HCT116 (cell line): Measurements from ENCODE around the gene SFXN3. TPM values are rescaled to one million over a fixed set of nuclear protein-coding genes. Genes with fewer than 3 reads are reported as not detected.

Experiments used
- ATAC-seq: fragments of 200-7000 bp; cut with Tn5 transposase; 2 replicates; pipeline ENCODE4 v1.9.1; 2020; ENCODE audit warnings: mild to moderate bottlenecking, moderate library complexity
- BruUV-seq: library from RNA; stranded (reverse); fragments of 400-500 nt; replicated peaks from 2 replicates; lab custom pipeline; 2021; lab: Mats Ljungman, UMichigan
- CTCF ChIA-PET: fragments of 300-600 bp; sonication (Branson Sonifier 250); formaldehyde crosslinking; loops from one replicate; lab custom pipeline; 2021; ENCODE audit warnings: antibody characterized with exemption; lab: Charles Lee
- POLR2A ChIA-PET: fragments of 300-600, 350-600 bp; sonication (Branson Sonifier 250); formaldehyde crosslinking; loops from one replicate; lab custom pipeline; 2021; ENCODE audit warnings: antibody characterized with exemption; lab: Charles Lee
- RAD21 ChIA-PET, 2 experiments: fragments of 300-600 bp; sonication (Branson Sonifier 250); formaldehyde crosslinking; loops; one replicate each; lab custom pipeline; 2023; ENCODE audit warnings: low total read pairs in 2 of 2; ENCODE audit not compliant: uncharacterized antibody in 2 of 2, unreplicated experiment in 2 of 2, low non-redundant PET in 1 of 2; lab: Charles Lee
- DNase-seq: peaks from one replicate; pipeline ENCODE4 v3.0.0-alpha.2; 2010; ENCODE audit warnings: low read depth, low spot score
- H2AFZ ChIP-seq: fragments of 200-600 bp; shearing (Covaris generic), sonication (generic); 2 replicates; pipeline ENCODE4 v1.6.1; 2017; ENCODE audit warnings: low read depth, mixed run types, mixed read lengths, antibody characterized with exemption, low read length; ENCODE audit not compliant: poor library complexity, severe bottlenecking
- H3K27ac ChIP-seq: 2 replicates; pipeline ENCODE4 v1.5.1; 2012; ENCODE audit warnings: low read depth, low read length
- H3K27me3 ChIP-seq: fragments of 200-600 bp; sonication (generic); 2 replicates; pipeline ENCODE4 v1.6.1; 2016; ENCODE audit warnings: mixed run types, low read length, mixed read lengths; ENCODE audit not compliant: insufficient read depth
- H3K36me3 ChIP-seq, 2 experiments: fragments of 200-500 bp in 1 of 2; fragments of 200-600 bp in 1 of 2; sonication (Bioruptor generic) in 1 of 2; sonication (generic) in 1 of 2; 2 replicates each; pipeline versions ENCODE4 v1.5.1 to v1.6.1; 2014 to 2016; ENCODE audit warnings: low read length in 2 of 2, inconsistent platforms in 1 of 2, mixed read lengths in 1 of 2, mixed run types in 1 of 2; ENCODE audit not compliant: insufficient read depth in 2 of 2, control insufficient read depth in 1 of 2
- H3K4me1 ChIP-seq, 2 experiments: fragments of 200-600 bp in 1 of 2; sonication (generic) in 1 of 2; 2 replicates each; pipeline versions ENCODE4 v1.5.1 to v1.6.1; 2012 to 2017; ENCODE audit warnings: low read length in 2 of 2, inconsistent platforms in 1 of 2, mild to moderate bottlenecking in 1 of 2, mixed read lengths in 1 of 2, mixed run types in 1 of 2, moderate library complexity in 1 of 2; ENCODE audit not compliant: insufficient read depth in 2 of 2, control insufficient read depth in 1 of 2
- H3K4me2 ChIP-seq: fragments of 200-600 bp; sonication (generic); 2 replicates; pipeline ENCODE4 v1.6.1; 2017; ENCODE audit warnings: mixed run types, low read length, mixed read lengths
- H3K4me3 ChIP-seq, 2 experiments: fragments of 200-600 bp in 1 of 2; sonication (generic) in 1 of 2; replicated peaks in 1 of 2; 2 replicates each; pipeline ENCODE4 v1.5.1; 2011 to 2016; ENCODE audit warnings: low read length in 2 of 2, control low read depth in 1 of 2, low read depth in 1 of 2, mild to moderate bottlenecking in 1 of 2, mixed read lengths in 1 of 2, mixed run types in 1 of 2
- H3K79me2 ChIP-seq: fragments of 200-600 bp; sonication (generic); 2 replicates; pipeline ENCODE4 v1.6.1; 2017; ENCODE audit warnings: mild to moderate bottlenecking, mixed run types, low read length, moderate library complexity, mixed read lengths; ENCODE audit not compliant: insufficient read depth
- H3K9ac ChIP-seq: fragments of 200-600 bp; sonication (generic); 2 replicates; pipeline ENCODE4 v1.6.1; 2016; ENCODE audit warnings: low read length, mixed read lengths
- H3K9me2 ChIP-seq: fragments of 200-600 bp; sonication (generic), shearing (Covaris generic); 2 replicates; pipeline ENCODE4 v1.6.1; 2017; ENCODE audit warnings: mixed run types, mild to moderate bottlenecking, moderate library complexity; ENCODE audit not compliant: insufficient read depth
- H3K9me3 ChIP-seq, 2 experiments: fragments of 200-500 bp in 1 of 2; fragments of 200-600 bp in 1 of 2; sonication (Bioruptor generic) in 1 of 2; sonication (generic) in 1 of 2; 2 replicates each; pipeline ENCODE4 v1.6.1; 2014 to 2017; ENCODE audit warnings: low read length in 2 of 2, mixed read lengths in 2 of 2, inconsistent platforms in 1 of 2, low read depth in 1 of 2, mild to moderate bottlenecking in 1 of 2, mixed run types in 1 of 2, moderate library complexity in 1 of 2; ENCODE audit not compliant: control insufficient read depth in 1 of 2, insufficient read depth in 1 of 2
- H4K20me1 ChIP-seq: fragments of 200-600 bp; sonication (generic), shearing (Covaris generic); 2 replicates; pipeline ENCODE4 v1.6.1; 2017; ENCODE audit warnings: mixed run types, mild to moderate bottlenecking, moderate library complexity; ENCODE audit not compliant: insufficient read depth
- ATF3 ChIP-seq: IDR thresholded peaks from 2 replicates; pipeline ENCODE4 v1.6.1; 2012
- EGR1 ChIP-seq: IDR thresholded peaks from 2 replicates; pipeline ENCODE4 v1.6.1; 2012; ENCODE audit warnings: low read depth
- ELF1 ChIP-seq: IDR thresholded peaks from 2 replicates; pipeline ENCODE4 v1.6.1; 2012; ENCODE audit warnings: low read depth, borderline replicate concordance
- EZH2 ChIP-seq: fragments of 200-600 bp; sonication (generic); IDR thresholded peaks from 2 replicates; pipeline ENCODE4 v1.6.1; 2017; ENCODE audit warnings: antibody characterized with exemption, mixed run types
- FOSL1 ChIP-seq: IDR thresholded peaks from 2 replicates; pipeline ENCODE4 v1.6.1; 2012; ENCODE audit warnings: low read depth
- POLR2A ChIP-seq: IDR thresholded peaks from 2 replicates; pipeline ENCODE4 v1.7.0; 2011; ENCODE audit warnings: borderline replicate concordance; ENCODE audit not compliant: insufficient read depth, insufficient read length; ENCODE audit errors: extremely low read depth
- POLR2AphosphoS5 ChIP-seq: IDR thresholded peaks from 2 replicates; pipeline ENCODE4 v1.6.1; 2011; ENCODE audit warnings: mild to moderate bottlenecking, low read depth, low read length, moderate library complexity
- ZBTB33 ChIP-seq: IDR thresholded peaks from 2 replicates; pipeline ENCODE4 v1.6.1; 2011; ENCODE audit warnings: mild to moderate bottlenecking, low read length, moderate library complexity; ENCODE audit not compliant: insufficient replicate concordance; ENCODE audit errors: extremely low read depth
- ZFX ChIP-seq: fragments of 450-650 bp; IDR thresholded peaks from 2 replicates; pipeline ENCODE4 v1.6.1; 2017
- ZNF274 ChIP-seq: fragments of 200-500 bp; sonication (Bioruptor generic); IDR thresholded peaks from 2 replicates; pipeline ENCODE4 v1.6.1; 2014; ENCODE audit warnings: mild to moderate bottlenecking, low read depth, low read length, inconsistent platforms
- intact Hi-C: fragments of 100-400 bp; cut with micrococcal nuclease; formaldehyde crosslinking; loops from 2 replicates; pipeline ENCODE4 v1.10.0; 2022
- total RNA-seq: library from RNA; stranded (reverse); gene quantifications from one replicate; pipeline ENCODE4 v1.2.1, GENCODE V29; 2021; ENCODE audit not compliant: unreplicated experiment

SFXN3 gene
- total RNA-seq, 1 experiment from 2014 or later: 52.5 TPM

- peaks cover 25 to 57% of the 10 kb centered on the region in 2 experiments for H3K4me1 ChIP-seq
- ChIA-PET CTCF (interaction anchor here (0.9 to 5.0 kb wide), 5 partner anchors 8 to 46 kb away, joined by 3 to 98 read pairs (median 16); partner anchors contain the start of genes KAZALD1, LZTS2, PDZD7 and SFXN3), RAD21 (no interaction called here), POLR2A (no interaction called here)
- no peaks in the 10 kb centered on the region for H3K36me3 ChIP-seq
- H3K9me3 ChIP-seq: no peaks in the 10 kb centered on the region
- H2AFZ ChIP-seq: no peak overlapping the region
- no peak for ATAC-seq
- no peaks in the 10 kb centered on the region for H3K27me3 ChIP-seq
- H3K9ac ChIP-seq: no peak overlapping the region
- no peak for DNase-seq
- intact Hi-C loops: loop anchor here (10.0 kb wide), 2 partner anchors 271 to 671 kb away; partner anchors contain the start of genes PAX2 and SCD
- no peaks in the 10 kb centered on the region for H3K79me2 ChIP-seq
- H4K20me1 ChIP-seq: no peaks in the 10 kb centered on the region
- H3K27ac ChIP-seq: no peak overlapping the region
- no peak overlapping the region for H3K4me2 ChIP-seq
- TF ChIP-seq EGR1 (no peak), ELF1 (no peak), ZFX (no peak), ZNF274 (no peak), EZH2 (no peak), POLR2AphosphoS5 (no peak), POLR2A (no peak), ATF3 (no peak), ZBTB33 (no peak), FOSL1 (no peak)
- TF ChIP-seq, all 23 proteins: peak for 0
- BruUV-seq: no TSS peak
- no peak overlapping the region for H3K4me3 ChIP-seq
- H3K9me2 ChIP-seq: no peaks in the 10 kb centered on the region
Measured at GRCh38 chr10:101015582-101015973, 15.5 kb upstream of the SFXN3 start.
